Measurements from ENCODE around the gene RWDD4.
"Not testable (repeated sequence)": the region's sequence is repeated elsewhere in the genome, so short reads cannot be mapped to it uniquely, and the experiment has no call there.

RWDD4 gene

DNA sequence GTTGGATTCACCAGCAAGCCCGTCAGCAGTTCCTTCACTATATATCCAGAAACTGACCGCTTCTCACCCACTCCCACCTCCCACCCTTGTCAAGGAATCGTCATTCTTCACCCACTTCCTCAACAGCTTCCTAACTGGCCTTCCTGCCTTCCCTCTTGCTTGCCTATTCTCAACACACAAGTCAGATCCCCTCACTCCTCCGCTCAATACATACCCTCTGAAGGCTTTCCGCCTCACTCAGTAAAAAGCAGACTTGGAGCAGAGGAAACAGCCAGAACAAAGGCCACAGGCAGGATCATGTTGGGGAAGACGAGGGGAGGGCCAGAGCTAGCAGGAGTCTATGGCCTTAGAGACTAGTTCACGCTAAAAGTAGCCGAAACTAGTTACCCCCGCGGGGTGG lies 23.7 kb downstream of the RWDD4 start:
- DNase-seq = no peak

- DNase-seq = no peak
Observed at GRCh38 chr4:183633476-183634400, 25.2 kb downstream of the RWDD4 start.

DNA sequence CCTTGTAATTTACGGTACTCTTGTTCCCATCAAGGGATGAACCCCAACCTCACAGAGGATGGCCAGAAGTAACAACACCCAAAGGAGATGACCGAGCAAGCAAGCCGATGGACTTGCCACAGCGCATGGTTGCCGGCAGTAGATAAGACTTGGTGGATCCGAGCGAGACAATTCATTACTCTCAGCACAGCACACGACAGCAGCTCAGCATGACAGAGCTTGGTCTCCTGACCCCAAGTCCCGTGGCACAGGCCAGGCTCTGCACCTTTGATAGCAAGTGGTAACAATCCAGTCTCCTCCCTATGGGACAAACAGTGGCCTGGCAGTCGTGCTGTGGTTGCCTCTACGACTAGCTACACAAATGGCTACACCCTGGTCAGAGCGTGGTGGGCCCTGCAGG lies 26.3 kb downstream of the RWDD4 start:
- no peak for DNase-seq

DNA sequence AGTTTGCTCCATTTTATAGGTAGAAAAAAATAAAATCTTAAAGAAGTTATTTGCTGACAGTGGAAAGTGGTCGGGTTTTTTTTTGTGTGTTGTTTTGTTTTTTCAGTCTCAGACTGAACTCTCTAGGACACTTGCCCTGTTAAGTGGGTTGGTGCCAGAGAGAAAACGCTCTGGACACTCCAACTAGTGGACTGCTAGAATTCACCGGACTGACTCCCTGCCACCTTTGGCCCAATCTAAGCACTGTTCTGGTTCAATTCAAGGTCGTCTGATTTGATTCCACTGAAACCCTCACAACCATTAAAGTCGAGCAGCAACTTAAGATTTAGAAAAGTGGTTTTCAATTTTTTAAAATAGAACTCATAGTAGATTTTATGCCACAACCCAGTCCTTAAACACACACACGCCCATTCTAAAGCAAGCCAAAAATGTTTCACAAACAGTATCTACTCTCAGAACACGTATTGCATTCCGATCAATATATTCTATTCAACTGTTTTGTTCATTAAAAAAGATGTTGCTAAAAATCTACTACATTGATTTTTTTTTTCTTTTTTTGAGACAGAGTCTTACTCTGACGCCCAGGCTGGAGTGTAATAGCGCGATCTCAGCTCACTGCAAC lies 27.3 kb downstream of the RWDD4 start:
- DNase-seq = no peak

DNA sequence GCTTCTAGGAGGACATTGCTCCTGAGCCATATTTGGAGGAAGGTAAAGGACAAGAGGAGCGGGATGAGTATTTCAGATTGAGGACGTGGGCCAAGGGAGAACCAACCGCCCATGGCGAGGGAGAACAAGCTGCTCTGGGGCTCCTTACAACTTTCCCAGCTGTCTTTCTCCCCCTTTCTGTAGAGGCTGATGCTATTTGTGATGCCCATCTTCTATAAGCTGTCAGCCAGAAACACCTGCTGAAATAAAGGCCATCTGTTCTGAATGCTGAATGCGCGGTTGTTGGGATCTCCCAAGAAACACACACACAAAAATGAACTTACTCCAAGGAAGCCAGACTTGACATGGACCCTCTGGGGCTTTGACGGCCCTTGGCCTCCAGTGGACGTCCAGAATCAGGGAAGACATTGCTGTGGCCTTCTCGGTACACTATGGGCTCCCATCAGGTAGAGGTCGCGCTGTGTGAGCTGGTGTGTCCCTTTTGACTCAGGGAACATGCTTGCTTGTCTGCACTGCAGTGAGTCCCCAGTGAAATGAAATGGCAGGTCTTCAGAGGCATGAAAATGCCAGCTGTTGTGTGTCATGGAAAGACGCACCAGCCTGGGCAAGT lies 30.9 kb downstream of the RWDD4 start:
- no peak for DNase-seq

DNA sequence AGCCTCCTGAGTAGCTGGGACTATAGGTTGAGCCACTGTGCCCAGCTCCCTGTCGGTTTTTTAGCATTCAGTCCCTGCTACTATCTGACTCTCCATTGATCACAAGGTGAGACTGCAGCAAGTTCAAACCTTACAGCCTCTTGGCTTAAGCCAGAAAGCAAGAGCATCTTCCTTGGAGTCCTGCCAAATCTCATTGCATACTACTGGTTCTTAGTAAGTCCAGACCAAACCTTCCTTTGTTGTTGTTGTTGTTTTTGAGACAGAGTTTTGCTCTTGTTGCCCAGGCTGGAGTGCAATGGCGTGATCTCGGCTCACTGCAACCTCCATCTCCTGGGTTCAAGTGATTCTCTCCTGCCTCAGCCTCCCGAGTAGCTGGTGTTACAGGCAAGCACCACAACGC lies 31.7 kb downstream of the RWDD4 start:
- DNase-seq = not testable (repeated sequence)

DNA sequence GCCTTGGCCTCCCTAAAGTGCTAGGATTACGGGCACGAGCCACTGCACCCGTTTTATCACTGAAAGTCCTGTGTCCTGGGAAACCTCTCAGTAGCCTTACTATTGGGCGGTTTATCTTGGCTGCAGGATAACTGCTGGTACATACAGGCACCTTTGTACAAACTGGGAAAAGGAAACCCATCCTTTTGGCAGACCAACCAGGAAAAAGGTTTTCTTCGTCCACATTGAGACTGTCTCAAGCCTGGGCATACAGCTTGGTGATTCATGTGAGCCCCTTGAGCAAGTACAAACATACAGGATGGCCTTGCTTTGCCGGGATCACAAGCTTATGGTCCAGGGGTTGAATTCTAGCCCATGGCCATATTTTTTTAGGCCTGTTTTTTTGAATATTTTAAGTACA lies 32.8 kb downstream of the RWDD4 start:
- no peak for DNase-seq

GRCh38 chr4:183624548-183624947 lies 34.4 kb downstream of the RWDD4 start:
- no peak for DNase-seq

- DNase-seq = no peak
Observed at GRCh38 chr4:183621875-183622274, 37.1 kb downstream of the RWDD4 start.

DNA sequence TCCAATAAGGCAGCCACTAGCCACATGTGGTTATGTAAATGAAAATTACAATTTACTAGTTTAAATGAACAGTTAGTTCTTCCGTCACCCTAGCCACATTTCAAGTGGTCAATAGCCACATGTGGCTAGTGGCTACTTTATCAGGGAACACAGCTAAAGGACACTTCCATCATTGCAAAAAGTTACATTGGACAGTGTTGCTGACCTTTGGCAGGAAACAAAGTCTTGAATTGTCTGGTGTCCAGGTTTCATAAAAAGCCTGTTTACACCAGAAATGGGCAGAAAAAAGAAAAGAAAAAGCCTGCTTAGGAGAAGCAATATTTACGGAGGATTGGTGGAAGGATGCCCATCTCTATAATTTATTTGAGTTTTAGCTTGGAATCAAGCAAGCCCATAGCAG lies 38.6 kb downstream of the RWDD4 start:
- no peak for DNase-seq

GRCh38 chr4:183618681-183619080 lies 40.3 kb downstream of the RWDD4 start:
- DNase-seq = no peak

DNA sequence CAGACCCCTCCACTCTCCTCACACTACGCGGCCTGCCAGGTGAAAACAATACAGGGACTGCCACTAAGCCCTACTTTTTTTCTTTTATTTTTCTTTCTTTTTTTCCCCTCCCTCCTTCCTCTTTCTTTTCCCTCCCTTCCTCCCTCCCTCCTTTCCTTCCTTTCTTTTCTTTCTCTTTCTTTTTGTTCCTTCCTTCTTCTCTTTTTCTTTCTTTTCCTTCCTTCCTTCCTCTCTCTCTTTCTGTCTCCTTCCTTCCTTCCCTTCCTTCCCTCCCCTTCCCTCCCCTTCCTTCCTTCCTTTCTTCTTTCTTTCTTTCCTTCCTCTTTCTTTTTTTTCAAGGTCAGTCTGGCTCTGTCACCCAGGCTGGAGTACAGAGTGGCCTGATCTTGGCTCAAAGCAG lies 41.9 kb downstream of the RWDD4 start:
- DNase-seq = no peak

- DNase-seq = no peak
Observed at GRCh38 chr4:183612329-183613250, 46.4 kb downstream of the RWDD4 start.

DNA sequence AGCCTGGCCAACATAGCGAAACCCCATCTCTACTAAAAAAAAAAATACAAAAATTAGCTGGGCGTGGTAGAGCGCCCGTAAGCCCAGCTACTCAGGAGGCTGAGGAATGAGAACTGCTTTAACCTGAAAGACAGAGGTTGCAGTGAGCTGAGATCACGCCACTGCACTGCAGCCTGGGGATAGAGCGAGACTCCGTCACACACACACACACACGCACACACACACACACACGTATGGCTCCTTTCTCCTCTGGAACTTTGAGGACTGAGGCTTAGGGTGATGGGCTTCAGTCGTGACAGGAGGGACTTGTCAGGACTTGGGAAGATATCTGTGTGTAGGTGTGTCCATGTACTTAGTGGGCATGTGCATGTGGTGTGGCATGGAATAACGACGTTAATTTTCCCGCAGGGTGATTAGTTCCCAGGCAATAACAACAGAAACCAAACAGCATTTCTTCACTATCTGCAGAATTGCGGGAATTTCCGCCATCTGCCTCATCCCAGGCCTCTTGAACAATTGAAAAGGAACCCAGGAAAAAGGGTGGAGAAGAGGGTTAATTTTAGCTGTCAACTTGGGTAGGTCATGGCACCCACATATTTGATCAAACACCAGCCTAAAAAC lies 47.7 kb downstream of the RWDD4 start:
- DNase-seq = no peak

DNA sequence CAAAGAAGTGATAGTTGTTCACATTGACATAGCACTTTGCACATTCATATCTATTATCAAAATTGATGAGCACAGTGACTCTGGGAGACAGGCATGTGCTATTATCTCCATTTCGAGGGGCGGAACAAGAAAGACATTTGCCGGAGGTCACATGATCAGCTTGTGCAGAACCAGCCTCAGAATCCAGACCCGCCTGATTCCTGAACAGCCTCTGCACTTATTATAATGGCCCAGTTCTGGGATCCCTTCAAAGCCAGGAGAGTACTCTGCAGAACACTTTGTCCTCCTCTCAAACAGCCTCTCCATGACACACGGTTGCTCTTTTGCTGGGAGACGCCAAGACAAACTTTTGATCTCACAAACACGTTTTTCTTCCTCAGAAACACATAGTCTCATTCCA lies 48.4 kb downstream of the RWDD4 start:
- no peak for DNase-seq

DNA sequence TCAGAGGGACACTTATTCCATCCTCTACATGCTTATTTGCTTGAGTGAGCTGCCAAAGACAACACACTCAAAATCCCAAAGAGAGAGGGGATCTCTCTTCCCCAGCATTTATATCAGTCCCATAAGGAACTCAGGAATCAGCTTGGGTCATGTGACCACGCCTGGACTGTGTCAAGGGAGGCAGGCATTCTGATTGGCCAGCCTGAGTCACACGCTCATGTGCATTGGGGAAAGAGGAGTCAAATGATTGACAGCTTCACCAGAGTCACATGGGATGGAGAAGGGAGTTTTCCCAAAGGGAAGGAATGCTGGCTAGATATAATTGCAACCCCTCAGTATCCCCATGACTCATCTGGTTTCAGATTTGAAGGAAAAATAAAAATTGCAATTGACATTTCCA lies 49.0 kb downstream of the RWDD4 start:
- no peak for DNase-seq

- no peak for DNase-seq
Observed at GRCh38 chr4:183609151-183609550, 49.8 kb downstream of the RWDD4 start.

GRCh38 chr4:183607894-183608293 lies 51.1 kb downstream of the RWDD4 start:
- no peak for DNase-seq

- no peak for DNase-seq
Observed at GRCh38 chr4:183602557-183603027, 56.4 kb downstream of the RWDD4 start.

- DNase-seq = no peak
Observed at GRCh38 chr4:183601381-183601780, 57.6 kb downstream of the RWDD4 start.

DNA sequence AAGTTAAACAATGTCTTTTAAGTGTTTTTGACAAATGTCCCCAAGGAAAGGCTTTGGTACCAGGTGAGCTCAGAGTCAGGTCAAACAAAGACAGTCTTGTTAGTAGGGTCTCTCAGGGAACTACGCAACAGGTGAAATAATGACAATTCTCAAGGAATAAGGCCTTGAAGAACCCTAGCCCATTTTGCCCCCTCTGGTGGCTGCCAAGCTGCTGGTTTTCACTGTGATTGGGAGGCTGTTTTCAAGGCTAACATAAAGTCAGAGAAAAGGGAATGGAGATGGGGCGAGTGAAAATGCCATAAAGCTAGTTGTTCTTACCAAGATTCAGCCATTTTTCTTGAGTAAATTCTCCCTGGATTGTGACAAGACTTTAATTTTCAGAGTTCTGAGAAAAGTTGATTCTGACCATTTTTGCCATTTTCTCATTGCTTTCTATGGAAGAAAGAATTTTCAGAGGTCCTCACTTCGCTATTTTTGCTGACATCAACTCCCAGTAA lies 58.7 kb downstream of the RWDD4 start:
- no peak for DNase-seq

GRCh38 chr4:183599690-183600089 lies 59.3 kb downstream of the RWDD4 start:
- no peak for DNase-seq

All from activated CD8-positive, alpha-beta memory T cell treated with anti-CD3 and anti-CD28 coated beads for 24 hours (primary cell).